PC-3 (cell line): Measurements from ENCODE around the gene SEC63.

Experiments used
- EZH2 ChIP-seq: fragments of 300-600 bp; sonication (generic); IDR thresholded peaks from one replicate; pipeline ENCODE4 v1.6.1; 2017; ENCODE audit warnings: antibody characterized with exemption, mild to moderate bottlenecking, low read length; ENCODE audit not compliant: unreplicated experiment
- EZH2phosphoT487 ChIP-seq: fragments of 300-600 bp; sonication (generic); IDR thresholded peaks from 2 replicates; pipeline ENCODE4 v1.6.1; 2018; ENCODE audit warnings: mild to moderate bottlenecking, antibody characterized with exemption, low read length, borderline replicate concordance

DNA sequence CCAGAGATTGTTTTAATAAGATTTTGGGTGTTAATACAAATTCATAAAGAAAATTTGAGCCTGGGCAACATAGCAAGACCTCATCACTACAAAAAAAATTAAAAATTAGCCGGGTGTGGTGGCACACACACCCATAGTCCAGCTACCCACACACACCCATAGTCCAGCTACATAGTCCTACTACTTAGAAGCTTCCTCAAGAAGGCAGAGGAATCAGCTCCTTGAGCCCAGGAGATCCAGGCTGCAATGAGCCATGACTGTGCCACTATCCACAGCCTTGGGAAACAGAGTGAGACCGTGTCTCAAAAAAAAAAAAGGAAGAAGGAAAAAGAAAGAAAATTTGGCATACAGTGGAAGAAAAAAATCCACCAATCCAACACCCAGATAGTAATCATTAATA, 16.8 kb downstream of the SEC63 start:
- TF ChIP-seq EZH2phosphoT487 (no peak), EZH2 (no peak)
